ENCODE data around the gene ALOX5.
"Not testable (repeated sequence)": the region's sequence is repeated elsewhere in the genome, so short reads cannot be mapped to it uniquely, and the experiment has no call there.

- not testable (repeated sequence) for TF ChIP-seq POLR2A, POLR2AphosphoS5, TAF1, SPI1 (IDR thresholded peaks at IDR 0.05; ENCODE audit: low read depth, low read length)
These were observed 6.4 kb upstream of the ALOX5 start for GRCh38 chr10:45367643-45368042.
